Osteoblast (primary cell): Measurements from ENCODE around the gene N4BP3. TPM values are rescaled to one million over a fixed set of nuclear protein-coding genes. Genes with fewer than 3 reads are reported as not detected.
A peak's percentile ranks its signal among the peaks of the same experiment; 100 is the strongest.

Experiments
- DNase-seq: peaks from one replicate; pipeline ENCODE4 v3.0.0; 2011; ENCODE audit warnings: low spot score, mixed read lengths; ENCODE audit not compliant: insufficient read length; ENCODE audit errors: missing footprints
- H2AFZ ChIP-seq: 2 replicates; pipeline ENCODE4 v1.6.0; 2011; ENCODE audit warnings: mild to moderate bottlenecking, low read length
- H3K27ac ChIP-seq: 2 replicates; pipeline ENCODE4 v1.5.1; 2011; ENCODE audit warnings: mild to moderate bottlenecking, low read depth, low read length, moderate library complexity
- H3K27me3 ChIP-seq: 2 replicates; pipeline ENCODE4 v1.6.0; 2012; ENCODE audit warnings: mild to moderate bottlenecking, control low read depth, inconsistent platforms, low read length, moderate library complexity; ENCODE audit not compliant: insufficient read depth
- H3K36me3 ChIP-seq: 2 replicates; pipeline ENCODE4 v1.5.1; 2011; ENCODE audit warnings: mild to moderate bottlenecking, low read length, control low read depth, moderate library complexity; ENCODE audit not compliant: insufficient read depth
- H3K4me1 ChIP-seq: 2 replicates; pipeline ENCODE4 v1.5.1; 2011; ENCODE audit warnings: mild to moderate bottlenecking, low read length, control low read depth, moderate library complexity; ENCODE audit not compliant: insufficient read depth
- H3K4me2 ChIP-seq: 2 replicates; pipeline ENCODE4 v1.6.0; 2011; ENCODE audit warnings: mild to moderate bottlenecking, low read length; ENCODE audit not compliant: insufficient read depth
- H3K4me3 ChIP-seq: fragments of 200-600 bp; sonication (generic); 3 replicates; pipeline ENCODE4 v1.5.1; 2012; ENCODE audit warnings: mild to moderate bottlenecking, low read length, inconsistent platforms; ENCODE audit not compliant: insufficient read depth
- H3K79me2 ChIP-seq: 2 replicates; pipeline ENCODE4 v1.6.0; 2012; ENCODE audit warnings: mild to moderate bottlenecking, low read length, control low read depth, inconsistent platforms; ENCODE audit not compliant: insufficient read depth
- H3K9me3 ChIP-seq: 2 replicates; pipeline ENCODE4 v1.5.1; 2011; ENCODE audit warnings: low read depth, low read length, control low read depth
- H4K20me1 ChIP-seq: 2 replicates; pipeline ENCODE4 v1.6.0; 2012; ENCODE audit warnings: mild to moderate bottlenecking, low read length, control low read depth; ENCODE audit not compliant: insufficient read depth
- total RNA-seq: library from RNA; depleted of rRNA; stranded (reverse); fragments of >200 nt; gene quantifications from 2 replicates; pipeline ENCODE4 v1.2.3, GENCODE V29; 2012
- TF ChIP-seq, protein P1 (sequence below): IDR thresholded peaks from 2 replicates; pipeline ENCODE4 v1.5.1; 2011; ENCODE audit warnings: mild to moderate bottlenecking, low read depth, low read length, moderate library complexity; ENCODE audit errors: extremely low read depth

Gene N4BP3
- total RNA-seq, 1 donor: under 0.01 TPM

DNA sequence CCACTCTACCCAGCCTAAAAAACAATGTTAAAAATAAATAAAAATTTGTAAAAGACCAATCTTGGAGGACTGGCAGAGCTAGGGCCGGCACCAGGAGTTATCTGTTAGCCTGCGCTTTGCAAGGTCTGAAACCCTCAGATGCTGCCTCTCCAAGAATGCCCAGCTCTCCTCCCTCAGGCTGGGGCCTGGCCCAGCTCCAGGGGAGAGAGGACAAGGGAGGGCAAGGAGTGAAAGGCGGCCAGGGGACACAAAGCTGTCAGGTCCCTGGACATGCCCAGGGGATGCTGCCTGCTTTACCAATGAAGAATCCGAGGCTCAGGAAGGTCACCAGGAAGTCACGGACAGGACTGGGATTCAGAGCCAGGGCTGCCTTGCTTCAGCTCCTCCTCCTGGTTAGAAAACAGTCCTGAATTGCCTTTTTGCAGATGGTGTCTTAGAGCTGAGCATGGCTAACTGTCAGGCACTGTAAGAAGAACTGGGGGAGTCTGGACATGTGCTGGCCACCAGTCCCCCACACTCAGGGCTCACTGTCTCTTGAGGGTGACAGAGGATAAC lies 5.5 kb upstream of the N4BP3 start:
- Histone ChIP-seq H3K36me3 (no peaks in the 10 kb centered on the region), H3K4me2 (no peak overlapping the region), H3K79me2 (no peaks in the 10 kb centered on the region), H3K27me3 (peaks cover 10% of the 10 kb centered on the region), H2AFZ (no peak overlapping the region), H3K9me3 (peaks cover 2% of the 10 kb centered on the region), H3K4me1 (no peaks in the 10 kb centered on the region), H3K4me3 (no peak overlapping the region), H3K27ac (no peak overlapping the region), H4K20me1 (no peaks in the 10 kb centered on the region)
- TF ChIP-seq, protein P1, sequence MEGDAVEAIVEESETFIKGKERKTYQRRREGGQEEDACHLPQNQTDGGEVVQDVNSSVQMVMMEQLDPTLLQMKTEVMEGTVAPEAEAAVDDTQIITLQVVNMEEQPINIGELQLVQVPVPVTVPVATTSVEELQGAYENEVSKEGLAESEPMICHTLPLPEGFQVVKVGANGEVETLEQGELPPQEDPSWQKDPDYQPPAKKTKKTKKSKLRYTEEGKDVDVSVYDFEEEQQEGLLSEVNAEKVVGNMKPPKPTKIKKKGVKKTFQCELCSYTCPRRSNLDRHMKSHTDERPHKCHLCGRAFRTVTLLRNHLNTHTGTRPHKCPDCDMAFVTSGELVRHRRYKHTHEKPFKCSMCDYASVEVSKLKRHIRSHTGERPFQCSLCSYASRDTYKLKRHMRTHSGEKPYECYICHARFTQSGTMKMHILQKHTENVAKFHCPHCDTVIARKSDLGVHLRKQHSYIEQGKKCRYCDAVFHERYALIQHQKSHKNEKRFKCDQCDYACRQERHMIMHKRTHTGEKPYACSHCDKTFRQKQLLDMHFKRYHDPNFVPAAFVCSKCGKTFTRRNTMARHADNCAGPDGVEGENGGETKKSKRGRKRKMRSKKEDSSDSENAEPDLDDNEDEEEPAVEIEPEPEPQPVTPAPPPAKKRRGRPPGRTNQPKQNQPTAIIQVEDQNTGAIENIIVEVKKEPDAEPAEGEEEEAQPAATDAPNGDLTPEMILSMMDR: no peak
- DNase-seq: peak; percentile 72

GRCh38 chr5:178108446-178108845 lies 4.9 kb upstream of the N4BP3 start:
- no peaks in the 10 kb centered on the region for H3K36me3 ChIP-seq
- no peaks in the 10 kb centered on the region for H3K79me2 ChIP-seq
- H3K9me3 ChIP-seq: peaks cover 2% of the 10 kb centered on the region
- no peak overlapping the region for H2AFZ ChIP-seq
- DNase-seq: peak; percentile 81
- H3K4me3 ChIP-seq: no peak overlapping the region
- H3K27ac ChIP-seq: no peak overlapping the region
- TF ChIP-seq, protein P1: no peak
- H3K4me2 ChIP-seq: no peak overlapping the region
- H4K20me1 ChIP-seq: no peaks in the 10 kb centered on the region
- H3K27me3 ChIP-seq: peaks cover 13% of the 10 kb centered on the region
- H3K4me1 ChIP-seq: no peaks in the 10 kb centered on the region

DNA sequence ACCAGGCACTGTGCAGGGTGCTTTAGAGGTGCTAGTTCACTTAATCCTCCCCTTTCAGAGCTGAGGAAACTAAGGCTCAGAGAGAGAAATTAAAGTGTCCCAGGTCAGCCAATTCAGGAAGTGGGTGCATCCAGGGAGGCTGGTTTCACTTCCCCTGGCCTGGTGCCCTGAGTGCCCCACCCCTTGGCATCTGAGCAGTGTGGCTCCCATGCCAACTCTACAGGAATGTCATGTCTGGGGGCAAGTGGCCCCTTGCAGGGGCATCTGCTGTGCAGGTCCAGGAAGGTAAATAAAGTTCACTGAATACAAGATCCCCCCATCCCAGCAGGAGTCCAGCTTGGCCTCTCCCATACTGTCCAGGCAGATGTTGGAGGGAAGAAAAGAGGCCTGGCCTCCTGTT lies 4.4 kb upstream of the N4BP3 start:
- no peaks in the 10 kb centered on the region for H3K36me3 ChIP-seq
- DNase-seq: peak; percentile 57

GRCh38 chr5:178110511-178110910 lies 2.8 kb upstream of the N4BP3 start:
- H3K4me3 ChIP-seq: no peak overlapping the region

More for the DNA sequence above, 4.4 kb upstream of the N4BP3 start:
- no peak overlapping the region for H3K4me3 ChIP-seq
- H3K27me3 ChIP-seq: peaks cover 16% of the 10 kb centered on the region
- no peak overlapping the region for H3K27ac ChIP-seq
- H3K4me1 ChIP-seq: no peaks in the 10 kb centered on the region
- TF ChIP-seq, protein P1: no peak
- no peaks in the 10 kb centered on the region for H4K20me1 ChIP-seq
- no peaks in the 10 kb centered on the region for H3K79me2 ChIP-seq
- peaks cover 2% of the 10 kb centered on the region for H3K9me3 ChIP-seq
- no peak overlapping the region for H3K4me2 ChIP-seq
- no peak overlapping the region for H2AFZ ChIP-seq

More at GRCh38 chr5:178110511-178110910, 2.8 kb upstream of the N4BP3 start:
- no peak overlapping the region for H3K27ac ChIP-seq
- TF ChIP-seq, protein P1: no peak
- no peak for DNase-seq
- no peaks in the 10 kb centered on the region for H3K36me3 ChIP-seq
- H2AFZ ChIP-seq: no peak overlapping the region
- H3K4me1 ChIP-seq: no peaks in the 10 kb centered on the region
- no peaks in the 10 kb centered on the region for H4K20me1 ChIP-seq
- H3K27me3 ChIP-seq: peaks cover 31% of the 10 kb centered on the region
- no peaks in the 10 kb centered on the region for H3K79me2 ChIP-seq
- no peak overlapping the region for H3K4me2 ChIP-seq
- H3K9me3 ChIP-seq: peaks cover 2% of the 10 kb centered on the region
